HG03378 (cell line): ENCODE results near the gene LKAAEAR1.

Experiments used
- ATAC-seq: cut with Tn5 transposase; IDR thresholded peaks from one replicate; pipeline ENCODE4 v1.9.1; 2021; ENCODE audit warnings: mild to moderate bottlenecking, moderate library complexity; ENCODE audit not compliant: unreplicated experiment

LKAAEAR1 gene

DNA sequence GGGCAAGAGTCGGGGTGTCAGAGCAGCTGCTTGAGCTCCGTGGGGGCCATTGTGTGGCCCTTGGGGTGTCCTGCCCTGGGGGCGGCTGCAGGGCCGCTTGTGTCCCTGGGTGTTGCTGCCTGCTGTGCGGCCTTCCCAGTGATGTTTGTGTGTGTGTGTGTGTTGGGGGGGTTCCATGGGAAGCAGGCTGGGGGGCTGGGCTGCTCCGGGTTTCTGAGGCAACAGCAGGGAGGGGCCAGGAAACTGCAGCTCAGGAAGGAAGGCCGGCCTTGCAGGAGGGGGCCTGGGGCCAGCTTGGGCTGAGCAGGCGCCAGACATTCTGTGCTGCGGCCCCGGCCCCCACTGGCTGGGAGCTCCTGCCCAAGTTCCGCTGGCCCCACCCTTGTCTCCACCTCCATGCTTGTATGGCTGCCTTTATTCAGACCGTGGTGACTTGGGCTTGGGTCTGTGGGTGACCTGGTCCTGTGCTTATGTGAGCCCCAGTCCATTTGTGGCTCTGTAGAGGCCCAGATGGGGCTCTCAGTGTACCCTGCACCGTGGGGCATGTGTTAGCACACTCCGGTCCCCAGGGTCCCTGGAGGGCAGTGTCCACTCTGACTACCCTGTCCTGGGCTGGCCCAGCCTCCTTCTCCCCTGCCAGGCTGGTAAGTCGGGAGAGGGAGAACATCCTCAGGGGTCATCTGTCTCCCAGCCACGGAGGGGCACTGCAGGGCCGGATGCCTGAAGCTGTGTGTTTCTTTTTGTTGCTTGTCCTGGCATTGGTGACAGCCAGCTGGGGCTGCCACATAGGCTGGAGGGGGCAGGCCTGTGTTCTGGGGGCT is 30.1 kb downstream of the LKAAEAR1 start:
- no peak for ATAC-seq

DNA sequence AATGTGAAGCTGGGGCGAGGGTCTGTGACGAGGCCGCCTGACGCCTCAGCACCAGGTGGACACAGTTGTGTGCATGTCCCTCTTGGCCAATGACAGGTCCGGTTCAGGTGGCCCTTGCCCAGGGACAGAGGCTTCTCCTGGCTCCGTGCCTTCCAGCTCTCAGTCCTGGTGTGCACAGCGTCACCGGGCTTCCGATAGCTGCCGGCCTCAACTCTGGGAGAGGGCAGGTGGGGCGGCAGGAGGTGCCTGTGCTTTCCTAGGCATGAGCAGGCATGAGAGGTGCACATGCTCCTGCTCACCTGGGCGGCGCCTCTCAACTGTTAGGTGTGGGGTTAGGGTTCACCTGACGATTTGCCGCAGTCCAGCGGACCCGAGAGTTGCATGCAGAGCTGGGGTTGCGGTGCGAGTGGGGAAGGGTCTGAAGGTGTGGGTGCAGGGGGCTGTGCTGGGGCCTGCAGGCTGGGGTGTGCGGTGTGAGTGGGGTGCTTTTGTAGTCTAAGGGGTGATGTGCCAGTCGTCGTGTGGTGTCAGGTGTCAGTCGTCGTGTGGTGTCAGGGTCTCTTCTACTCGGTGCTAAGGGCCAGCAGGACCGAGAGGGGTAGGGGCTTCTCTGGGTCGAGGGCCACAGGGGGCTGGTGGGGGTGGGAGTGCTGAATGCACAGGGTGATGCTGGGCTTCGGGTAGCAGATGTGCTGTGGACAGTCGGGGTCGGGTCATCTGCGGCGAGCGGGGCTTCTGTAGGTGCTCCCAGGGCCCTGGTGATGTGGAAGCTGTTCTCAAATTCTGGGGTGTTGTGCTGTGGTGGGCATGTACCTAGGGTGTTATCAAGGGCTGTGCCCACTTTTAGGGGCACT is 31.0 kb downstream of the LKAAEAR1 start:
- ATAC-seq = no peak

DNA sequence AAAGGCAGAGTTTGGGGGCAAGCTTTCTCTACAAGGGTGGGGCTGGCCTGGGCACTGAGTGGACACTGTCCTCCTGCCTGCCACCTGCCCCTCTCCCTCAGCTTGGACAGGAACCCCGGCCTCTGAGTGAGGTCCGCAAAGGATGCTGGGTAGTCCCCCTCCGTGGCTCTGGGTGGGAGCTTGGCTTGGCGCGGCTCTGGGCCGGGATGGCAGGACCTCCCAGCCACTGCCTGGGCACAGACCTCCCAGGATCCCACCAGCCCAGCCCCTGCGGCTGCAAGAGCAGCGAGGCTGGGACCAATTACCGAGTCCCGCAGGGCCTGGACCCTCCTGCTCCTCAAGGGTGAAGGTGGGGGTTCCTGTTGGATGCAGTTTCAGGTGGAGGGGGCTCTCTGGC is 31.9 kb downstream of the LKAAEAR1 start:
- no peak for ATAC-seq

DNA sequence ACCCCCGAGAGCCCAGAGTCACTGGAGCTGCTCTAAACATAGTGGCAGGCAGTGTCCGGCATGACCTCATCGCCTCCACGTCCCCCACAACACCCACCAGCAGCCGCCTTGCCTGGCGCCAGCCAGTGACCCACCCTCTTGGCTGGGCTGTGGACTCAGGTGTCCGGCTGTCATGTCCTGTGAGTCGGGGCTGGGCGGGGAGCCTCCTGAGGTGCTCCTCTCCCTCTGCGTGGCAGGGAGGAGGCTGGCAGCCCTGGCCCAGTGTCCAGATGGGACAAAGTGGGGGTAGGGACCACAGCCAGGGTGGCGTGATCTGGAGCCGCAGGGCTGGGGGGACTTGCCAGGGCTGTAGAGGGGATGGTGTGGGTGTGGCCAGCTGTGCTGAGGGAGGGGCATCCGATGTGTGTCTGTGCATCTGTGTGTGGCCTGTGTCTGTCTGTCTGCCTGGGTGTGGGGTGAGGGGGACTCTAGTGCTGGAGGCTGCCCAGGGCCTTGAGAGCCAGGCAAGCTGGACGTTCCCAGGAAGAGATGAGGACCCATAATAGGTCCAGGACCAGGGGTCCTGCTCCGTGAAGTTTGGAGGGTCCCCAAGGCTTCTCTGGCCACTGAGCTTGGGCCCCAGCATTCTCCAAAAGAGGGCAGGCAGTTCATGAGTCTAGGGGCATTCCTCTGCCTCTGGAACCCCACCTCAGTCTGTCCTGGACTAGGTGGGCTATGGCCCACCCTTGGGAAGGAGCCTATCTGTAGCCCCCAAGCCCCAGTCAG is 32.5 kb downstream of the LKAAEAR1 start:
- no peak for ATAC-seq

DNA sequence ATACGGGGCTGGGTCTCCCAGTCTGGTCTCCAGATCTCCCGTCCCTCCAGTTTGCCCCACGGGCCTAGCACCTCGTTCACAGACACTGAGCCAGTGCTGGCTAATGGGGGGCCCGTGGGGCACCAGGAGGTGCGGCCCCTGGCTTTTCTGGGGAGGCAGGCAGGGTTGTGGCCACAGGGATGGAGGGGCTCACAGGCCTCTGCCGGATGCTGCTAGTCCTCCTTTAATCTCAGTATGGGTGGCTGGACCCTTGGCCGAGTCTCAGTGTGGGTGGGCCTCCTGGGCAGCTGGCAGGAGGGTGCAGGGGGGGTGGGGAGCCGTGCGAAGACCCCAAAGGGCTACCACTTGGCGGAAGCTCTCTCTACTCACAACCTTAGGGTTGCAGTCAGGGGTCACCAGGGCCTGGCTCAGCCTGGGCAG is 33.2 kb downstream of the LKAAEAR1 start:
- no peak for ATAC-seq

DNA sequence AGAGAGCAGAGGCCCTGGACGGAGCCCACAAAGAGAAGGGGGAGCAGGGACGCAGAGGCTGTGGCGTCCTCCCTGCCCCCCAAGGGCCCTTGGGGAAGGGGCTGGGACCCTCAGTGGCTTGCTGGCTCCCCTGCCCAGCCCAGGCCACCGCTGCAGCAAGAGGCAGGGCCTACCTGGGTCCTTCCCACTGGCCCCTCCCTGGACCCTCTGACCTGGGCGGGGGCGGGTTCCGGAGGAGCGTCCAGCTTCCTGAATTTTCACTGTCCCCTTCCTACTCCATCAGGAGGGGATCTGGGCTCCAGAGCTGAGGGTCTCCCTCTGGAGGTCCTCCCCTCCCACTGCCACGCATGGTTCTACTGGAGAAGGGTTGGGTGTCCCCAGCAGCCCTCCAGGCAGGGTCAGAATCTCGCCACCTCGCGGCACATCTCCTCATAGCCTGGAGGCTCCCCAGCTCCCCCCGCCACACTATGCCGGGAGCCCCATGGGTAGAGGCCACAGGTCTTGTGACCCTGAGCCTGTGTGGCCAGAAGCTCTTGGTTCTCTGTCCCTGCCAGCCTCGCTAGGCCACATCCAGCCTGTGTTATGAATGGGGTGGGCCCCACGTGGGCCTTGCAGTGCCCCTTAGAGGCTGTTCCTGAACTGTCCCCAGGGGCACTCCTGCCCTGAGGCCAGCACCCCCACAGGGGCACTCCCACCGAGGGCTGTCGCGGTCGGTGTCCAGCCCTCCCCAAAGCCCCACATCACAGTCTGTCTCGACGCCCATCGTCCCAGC is 33.8 kb downstream of the LKAAEAR1 start:
- no peak for ATAC-seq

DNA sequence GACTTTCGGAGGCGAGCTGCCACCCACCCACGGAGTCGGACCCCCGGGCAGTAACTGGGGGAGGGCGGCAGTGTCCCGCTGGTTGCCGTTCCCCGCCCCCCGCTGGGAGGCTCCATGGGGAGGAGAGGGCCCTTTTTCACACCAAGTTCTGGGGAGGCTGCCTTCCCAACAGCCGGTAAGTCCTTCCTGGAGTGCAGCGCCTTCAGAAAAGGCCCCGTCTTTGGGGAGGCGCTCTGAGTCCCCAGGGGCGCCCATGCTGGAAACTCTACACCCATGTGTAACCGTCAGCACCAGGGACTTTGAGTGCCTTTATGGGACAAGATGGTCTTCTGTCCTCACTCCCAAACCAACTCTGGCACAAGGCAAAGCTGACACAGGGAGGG is 34.3 kb downstream of the LKAAEAR1 start:
- ATAC-seq = no peak

DNA sequence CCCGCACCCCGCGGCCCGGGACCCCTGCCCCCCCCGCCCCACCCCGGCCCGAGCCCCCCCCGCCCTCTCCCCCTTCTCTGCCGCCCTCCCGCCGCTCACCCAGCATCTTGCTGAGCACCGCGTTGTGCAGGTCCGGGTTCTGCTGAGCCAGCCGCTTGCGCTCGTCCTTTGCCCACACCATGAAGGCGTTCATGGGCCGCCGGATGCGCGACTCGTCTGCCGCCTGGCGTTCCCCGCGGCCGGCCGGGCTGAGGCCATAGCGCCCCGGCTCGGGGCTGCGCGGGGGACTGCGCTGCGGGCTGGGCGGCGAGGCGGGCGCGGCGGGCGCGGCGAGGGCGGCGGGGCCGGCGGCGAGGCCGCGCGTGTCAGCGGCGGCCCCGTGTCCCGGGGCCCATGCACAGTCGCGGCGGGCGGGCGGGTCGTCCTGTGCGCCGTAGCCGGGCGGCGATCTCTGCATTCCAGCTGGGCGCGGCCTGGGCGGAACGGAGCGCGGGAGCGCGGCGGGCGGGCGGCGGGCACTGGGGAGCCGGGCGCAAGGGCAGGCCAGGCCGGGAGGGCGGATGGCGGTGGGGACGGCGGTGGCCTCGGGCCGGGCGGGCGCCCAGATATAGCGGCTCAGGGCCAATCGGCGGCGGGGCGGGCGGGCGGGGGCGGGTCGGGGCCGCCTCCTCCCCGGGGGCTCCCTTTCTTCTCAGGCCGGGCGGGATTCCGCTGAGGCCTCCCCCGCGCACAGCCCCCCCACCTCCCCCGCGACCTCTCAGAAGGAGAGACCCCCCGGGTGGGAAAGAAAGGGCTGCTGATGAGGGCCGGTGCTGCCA is 34.9 kb downstream of the LKAAEAR1 start, which contains the start of gene SOX18:
Gene SOX18, minus strand, starts transcription at position 580 of the 818 bp plus-strand sequence. Its CDS starts 123 bp downstream, at position 457.
- ATAC-seq = no peak

DNA sequence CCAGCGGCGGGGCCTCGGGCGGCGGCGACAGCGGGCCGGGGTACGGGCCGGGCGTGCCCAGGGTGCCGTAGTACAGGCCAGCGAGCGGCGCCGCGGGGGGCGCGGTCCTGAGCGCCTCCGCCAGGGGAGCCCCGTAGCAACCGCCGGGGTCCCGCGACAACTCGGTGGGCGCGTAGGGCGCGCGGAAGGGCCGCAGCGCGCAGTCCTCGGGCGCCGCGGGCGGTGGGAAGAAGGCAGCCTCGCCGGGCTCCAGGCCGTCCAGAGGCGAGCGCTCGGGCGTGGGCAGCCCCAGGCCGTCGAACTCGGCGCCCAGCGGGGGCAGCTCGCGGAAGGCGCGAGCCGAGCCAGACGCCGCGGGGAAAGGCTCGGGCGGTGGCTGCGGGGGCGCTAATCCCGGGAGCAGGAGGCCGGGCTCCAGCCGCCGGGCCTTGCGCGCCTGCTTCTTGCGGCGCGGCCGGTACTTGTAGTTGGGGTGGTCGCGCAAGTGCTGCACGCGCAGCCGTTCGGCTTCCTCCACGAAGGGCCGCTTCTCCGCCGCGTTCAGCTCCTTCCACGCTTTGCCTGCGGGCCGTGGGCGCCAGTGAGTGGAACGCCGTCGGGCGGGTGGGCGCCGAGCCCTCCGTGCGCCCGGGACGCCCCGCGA is 35.7 kb downstream of the LKAAEAR1 start:
- ATAC-seq = no peak

DNA sequence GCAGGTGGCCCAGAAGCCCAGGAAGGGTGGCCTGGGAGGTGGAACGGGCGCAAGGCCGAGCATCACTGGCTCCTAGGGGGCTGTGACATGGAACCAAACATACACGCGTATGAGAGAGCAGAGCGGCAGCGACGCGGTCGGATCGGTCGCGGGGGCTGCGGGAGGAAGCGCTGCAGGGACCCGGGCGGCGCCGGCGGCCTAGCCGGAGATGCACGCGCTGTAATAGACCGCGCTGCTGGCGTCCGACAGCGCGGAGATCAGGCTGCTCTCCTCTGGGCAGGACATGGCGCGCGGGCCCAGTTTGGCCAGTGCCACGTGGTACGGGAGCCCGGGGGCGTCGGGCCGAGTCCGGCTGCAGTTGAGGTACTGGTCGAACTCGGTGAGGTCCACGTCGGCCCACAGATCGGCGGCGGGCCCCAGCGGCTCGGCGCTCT is 36.2 kb downstream of the LKAAEAR1 start:
- no peak for ATAC-seq

DNA sequence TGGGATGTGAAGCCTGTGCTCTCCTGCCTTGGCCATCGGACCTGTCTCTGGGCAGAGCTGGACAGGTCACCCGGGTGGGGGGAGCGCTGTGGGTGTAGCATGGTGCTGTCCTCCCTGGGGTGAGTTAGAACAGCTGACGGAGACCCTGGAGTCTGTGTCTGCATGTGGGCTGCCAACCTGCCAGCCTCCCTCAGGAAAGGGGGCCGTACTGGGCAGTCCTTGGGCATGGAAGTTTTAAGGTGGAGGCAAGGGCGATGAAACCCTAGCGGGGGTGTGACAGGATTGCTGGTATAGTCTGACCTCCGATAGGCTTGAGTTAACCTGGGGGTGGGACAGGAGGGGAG is 37.2 kb downstream of the LKAAEAR1 start:
- no peak for ATAC-seq

DNA sequence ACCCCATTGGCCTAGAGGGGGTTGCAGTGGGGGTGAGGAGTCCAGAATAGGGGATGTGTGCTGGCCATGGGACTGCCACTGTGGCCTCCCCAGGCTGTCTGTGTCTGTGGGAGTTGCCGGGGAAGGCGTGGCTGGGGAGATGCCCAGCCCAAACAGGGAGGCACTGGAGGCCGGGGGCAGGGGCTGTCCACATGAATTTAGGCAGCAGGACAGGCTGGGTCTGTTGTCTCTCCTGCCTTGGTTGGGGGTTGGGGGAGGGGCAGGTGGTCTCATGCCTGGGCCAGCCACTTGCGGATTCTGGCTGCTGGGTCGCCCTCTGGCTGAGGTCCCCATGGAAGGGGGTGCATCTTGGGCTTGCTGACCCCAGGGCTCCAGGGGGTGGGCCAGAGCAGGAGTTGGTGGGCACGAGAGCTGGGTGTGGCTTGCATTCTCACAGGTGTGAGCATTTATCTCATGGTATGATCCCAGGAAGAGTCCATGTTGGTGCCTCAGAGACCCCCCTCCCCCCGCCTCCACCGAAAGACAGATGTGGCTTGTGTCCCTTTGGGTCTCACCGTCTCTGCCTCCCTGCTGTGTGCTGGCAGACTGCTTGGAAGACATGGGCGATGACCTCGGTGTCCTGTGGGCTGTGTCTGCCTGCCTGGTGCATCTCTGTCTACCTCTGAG is 38.7 kb downstream of the LKAAEAR1 start:
- ATAC-seq = no peak

DNA sequence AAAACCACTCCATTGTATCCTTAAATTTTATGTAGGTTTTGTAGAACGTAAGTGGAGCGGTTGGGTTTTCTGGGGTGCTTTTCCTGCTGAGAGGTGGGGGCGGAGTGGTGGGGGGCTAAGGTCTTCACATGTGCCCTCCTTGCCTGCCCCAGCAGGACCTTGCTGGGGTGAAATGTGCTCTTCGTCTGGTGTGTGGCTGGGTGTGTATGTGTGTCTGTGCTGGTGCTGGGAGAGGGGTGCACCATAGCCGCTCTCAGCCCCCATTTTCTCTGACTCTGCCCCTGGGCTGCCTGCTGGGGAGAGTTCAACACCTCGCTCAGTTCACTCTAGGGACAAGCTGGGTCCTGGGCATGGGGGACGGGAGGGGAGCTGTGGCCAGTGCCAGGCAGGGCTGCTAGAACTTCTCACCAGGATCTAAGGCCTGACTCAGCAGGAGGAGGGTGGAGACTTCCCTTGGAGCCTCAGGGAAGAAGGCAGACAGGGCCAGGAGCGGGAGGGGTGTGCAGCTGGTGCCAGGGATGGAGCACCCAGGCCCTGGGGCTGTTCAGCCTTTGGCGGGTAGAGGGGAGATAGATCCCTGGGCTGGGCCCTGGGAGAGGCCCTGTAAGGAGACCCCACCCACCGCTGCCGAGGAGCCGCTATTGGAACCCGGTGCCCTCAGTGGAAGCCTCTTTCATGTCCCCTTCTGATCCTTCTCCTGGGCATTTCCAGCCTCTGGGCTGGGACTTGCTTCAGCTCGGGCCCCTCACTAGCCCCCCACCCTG is 39.5 kb downstream of the LKAAEAR1 start:
- no peak for ATAC-seq

DNA sequence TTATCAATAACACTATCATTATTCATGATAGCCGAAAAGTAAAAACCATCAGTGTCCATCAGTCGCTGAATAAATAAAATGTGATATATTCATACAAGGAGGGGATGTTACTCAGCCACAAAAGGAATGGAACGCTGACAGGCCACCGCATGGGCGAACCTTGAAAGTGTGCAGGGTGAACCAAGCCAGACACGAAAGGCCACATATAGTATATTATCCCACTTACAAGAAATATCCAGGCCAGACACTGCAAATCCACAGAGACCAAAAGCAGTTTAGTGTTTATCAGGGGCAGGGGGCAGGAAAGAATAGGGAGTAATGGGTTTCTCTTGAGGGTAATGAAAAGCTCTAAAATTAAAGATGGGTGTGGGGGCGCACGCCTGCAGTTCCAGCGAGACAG is 40.4 kb downstream of the LKAAEAR1 start:
- ATAC-seq = no peak

DNA sequence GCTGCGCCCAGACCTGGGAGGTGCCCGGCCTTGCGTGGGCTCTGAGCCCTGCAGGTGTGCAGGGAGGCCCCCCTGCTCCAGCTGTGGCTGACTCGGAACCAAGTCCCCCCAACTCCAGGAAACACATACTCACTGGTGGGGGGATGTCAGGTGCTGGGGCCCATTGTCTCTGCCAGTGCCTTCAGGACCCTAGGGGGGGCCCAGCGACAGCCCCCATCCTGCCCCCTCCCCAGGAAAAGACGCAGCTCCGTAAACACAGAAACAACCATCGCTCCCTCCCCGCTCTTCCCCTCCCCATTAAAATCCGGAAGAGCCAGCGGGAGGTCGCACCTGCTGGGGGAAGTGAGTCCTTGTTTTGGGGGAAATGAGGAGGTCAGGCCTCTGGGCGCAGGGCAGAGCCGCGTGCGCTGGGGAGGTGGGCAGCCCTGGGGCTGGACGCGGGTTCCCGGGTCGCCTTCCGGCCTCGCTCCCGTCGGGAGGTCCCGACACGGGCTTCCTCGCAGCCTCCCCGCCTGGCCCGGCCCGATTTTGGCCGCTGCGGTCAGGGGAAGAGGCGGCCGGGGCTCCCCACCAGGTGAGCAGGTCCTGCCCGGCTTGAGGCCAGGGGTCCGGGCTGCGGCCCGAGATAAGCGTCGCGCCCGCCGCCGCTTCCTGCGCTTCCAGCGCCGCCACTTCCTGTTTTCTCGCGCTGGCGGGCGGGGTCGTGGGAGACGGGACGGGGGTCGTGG is 42.0 kb downstream of the LKAAEAR1 start:
- no peak for ATAC-seq

DNA sequence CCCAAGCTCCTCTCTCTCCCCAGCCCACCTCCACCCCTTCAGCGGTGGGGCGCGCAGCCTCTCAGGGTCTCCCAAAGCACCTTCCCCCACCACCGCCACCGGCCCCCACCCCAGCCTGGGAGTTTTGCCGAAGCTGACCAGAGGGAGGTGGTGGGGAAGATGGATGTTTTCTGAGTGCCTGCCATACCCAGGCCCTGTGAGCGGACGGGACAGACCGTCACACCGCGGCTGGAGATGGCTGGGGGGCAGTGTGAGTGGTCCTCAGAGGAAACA is 42.5 kb downstream of the LKAAEAR1 start:
- ATAC-seq = no peak

DNA sequence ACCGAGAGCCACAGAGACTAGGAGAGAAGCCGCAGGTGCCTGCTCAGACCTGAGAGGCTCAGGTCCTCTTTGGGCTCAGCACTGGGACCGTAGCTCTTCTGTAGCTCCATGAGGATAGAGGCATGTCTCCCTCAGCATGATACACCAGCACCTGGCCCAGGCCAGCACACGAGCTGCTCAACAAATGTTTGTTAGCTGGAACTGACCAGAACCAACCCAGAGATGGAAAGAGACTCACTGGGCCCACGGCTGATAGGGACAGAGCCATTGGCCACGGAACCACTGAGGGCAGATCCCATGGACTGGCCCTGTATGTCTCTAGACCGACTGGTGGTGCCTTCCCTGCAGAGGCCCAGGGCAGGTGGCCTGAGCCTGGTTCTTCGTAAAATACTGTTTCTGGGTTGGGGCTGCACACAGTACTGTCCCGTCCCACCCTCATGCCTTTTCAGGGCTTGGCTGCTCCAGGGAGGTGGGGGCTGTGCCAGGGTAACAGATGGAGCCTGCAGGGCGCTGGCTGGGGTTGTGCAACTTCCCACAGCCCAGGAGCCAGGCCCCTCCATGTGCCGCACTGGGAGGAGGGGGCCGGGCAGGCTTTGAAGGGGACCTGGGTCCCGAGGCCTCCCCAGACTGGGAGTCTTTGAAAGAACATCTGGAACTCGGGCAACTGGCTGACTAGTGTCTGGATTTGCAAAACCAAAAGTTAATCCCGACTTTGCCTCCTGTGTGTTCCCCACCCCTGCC is 43.0 kb downstream of the LKAAEAR1 start:
- no peak for ATAC-seq
